DMS53 (cell line): ENCODE results near the gene HOXB7.

Experiments used
- DNase-seq: peaks from one replicate; lab custom pipeline; 2025; lab: John Stamatoyannopoulos, UW

Gene HOXB7

DNA sequence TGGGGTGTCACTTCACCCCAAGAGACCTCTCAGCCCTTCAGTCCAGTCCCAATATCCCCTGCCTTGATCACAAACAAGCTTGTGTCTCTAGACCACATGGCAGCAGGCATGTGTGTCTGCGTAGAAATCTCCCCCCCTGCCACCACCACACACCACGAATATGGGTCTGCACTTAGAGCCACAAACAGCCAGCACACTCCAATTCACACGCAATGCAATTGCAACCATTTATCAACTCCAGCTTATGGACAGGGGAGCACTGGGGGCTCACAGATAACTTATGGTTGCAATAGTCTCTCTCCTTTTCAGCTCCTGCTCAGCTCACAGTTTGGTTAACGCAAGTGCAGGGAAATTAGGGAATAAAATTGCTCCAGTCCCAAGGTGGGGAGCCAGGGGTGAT, 12.8 kb upstream of the HOXB7 start:
- no peak for DNase-seq

DNA sequence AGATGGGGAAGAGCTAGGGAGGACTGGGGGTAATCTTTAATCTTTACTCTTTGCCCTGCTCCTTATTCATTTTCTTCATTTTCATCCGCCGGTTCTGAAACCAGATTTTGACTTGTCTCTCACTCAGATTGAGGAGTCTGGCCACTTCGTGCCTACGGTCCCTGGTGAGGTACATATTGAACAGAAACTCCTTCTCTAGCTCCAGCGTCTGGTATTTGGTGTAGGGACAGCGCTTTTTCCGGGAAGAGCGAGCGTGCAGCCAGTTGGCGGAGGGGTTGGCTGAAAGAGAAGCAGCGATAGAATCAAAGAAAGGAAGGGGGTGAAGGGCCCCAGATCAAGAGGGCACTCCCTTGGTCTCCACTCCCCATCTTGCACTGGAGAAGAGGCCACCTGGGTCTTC, 12.0 kb upstream of the HOXB7 start:
- no peak for DNase-seq

DNA sequence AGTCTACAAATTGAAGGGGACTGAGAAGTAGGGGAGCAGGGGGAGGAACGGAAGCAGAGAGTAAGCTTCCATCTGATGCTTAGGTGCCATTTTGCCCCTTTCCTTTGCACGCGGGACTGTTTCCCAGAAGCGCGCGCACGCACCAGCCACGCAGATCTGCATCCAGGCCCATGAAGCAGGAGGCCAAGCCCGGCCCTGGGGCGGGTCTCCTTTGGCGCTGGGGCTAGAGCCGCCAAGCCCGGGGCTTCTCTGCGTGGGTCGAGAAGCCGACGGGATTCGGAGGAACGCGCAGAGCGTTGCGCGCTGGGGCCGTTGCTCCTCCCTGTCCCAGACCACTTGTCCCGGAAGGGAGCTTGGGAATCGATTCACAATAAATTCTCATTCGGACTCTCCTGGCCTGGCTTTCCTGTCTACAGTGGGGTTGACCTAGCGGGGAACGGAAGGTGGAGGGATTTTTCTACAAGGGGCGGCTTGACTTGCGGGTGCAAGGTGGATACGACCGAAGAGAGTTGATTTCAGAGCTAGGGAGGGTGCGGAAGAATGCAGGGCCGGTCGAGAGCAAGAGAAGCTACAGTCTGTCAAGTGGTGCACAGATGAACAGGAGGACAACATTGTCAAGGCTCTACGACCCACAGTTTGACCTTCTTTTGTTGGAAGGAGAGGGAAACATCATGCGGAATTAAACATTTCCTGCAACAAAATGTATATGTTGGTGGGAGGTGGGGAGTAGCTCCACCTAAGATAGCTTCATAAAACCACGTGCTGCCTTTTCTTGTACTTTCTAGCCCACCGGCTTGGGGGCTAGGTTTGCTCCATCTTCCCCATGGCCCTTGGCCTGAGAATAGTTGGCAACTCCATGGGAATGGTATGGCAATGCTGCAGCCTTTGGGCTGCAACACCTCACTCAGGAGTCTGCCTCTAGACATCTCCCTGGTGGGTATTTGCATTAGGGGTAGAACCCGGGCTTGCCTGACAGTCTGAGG, 10.9 kb upstream of the HOXB7 start:
- no peak for DNase-seq

DNA sequence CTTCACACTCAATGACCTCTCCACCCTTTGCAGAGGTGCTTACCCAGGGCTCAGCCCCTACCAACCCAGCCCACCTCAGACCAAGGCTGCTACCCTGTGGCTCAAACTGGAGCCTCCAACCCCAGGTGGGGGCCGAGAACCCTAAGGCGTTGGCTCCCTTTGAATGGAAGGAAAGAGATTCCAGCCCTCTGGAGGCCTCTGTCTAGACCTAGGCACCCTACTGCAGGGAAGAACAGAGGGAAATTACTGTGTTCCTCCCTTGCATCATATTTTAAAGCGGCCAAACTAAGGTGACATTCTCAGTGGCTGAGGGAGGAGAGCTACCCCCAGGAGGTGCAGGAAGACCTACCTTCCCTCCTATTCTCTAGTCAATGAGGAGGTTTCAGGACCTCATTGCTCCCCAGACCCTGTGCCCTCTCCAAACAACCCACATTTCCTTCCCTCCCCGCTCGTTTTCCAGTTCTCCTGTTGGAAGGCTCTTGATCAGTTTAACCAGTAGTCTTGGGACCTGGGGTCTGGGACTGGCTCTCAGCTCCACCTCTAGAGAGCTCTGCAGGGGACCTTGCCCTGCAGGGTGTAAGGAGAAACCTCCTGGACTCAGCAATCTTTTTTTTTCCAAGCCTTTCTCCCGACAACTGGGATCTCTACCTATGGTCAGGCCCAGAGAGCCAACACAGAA, 9.8 kb upstream of the HOXB7 start:
- no peak for DNase-seq

DNA sequence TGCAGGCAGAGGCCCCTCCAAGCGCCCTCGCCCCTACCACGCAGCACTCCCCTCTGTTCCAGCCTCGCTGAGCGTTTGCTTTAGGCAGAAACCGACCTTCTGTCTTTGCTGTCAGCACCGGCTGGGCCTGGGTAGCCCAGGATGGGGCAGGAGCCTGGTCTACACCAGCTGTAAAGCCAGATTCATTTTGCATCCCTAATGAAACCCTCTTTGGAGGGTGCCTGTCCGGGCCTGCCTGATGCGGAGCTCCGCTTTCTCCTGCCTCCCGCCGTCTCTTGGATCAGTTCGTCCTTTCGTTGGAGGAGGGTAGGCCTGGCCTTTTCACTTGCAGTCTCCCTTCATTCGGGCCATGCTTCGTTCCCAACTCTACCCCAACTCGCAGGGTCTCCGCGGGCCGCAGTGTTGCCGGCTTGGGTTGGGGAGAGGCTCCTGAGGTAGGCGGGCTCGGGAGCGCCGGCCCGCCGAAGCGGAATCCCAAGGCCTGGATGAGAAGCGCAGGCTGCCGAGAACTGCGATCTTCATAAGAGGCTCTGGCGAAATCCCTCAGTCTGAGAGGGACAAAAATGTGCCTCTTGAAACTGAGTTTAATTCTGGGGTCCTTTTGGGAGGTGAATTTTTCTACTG, 9.1 kb upstream of the HOXB7 start:
- DNase-seq, result no peak

DNA sequence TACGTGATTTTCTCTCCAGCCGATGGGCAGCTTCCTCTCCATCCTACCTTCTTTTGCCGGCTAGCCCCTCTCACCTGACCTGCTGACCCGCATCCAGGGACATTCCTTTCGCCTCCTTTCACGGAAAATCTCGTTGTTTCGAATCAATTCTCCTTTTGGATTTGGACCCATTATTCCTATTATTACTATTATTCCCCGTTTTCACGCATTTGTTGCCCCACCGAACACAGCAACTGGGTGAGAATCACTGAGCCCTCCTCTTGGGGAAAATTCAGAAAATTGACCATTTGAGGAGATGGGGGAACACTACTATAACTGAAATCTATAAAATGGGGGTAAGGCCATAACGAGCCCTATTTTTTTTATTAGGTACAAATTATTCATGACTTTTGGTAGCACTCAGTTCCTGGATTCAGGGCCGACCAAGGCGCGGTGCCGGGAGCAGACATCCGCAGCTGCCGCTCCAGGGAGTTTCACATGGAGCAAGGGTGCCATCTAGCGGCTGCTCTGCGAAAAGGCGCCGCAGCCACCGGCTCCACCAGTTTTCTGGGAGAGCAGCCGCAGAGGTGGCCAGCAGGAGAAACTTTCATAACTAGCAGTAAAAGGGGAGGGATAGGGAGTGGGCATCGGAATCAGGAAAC, 7.6 kb upstream of the HOXB7 start:
- peak; percentile 90 for DNase-seq

DNA sequence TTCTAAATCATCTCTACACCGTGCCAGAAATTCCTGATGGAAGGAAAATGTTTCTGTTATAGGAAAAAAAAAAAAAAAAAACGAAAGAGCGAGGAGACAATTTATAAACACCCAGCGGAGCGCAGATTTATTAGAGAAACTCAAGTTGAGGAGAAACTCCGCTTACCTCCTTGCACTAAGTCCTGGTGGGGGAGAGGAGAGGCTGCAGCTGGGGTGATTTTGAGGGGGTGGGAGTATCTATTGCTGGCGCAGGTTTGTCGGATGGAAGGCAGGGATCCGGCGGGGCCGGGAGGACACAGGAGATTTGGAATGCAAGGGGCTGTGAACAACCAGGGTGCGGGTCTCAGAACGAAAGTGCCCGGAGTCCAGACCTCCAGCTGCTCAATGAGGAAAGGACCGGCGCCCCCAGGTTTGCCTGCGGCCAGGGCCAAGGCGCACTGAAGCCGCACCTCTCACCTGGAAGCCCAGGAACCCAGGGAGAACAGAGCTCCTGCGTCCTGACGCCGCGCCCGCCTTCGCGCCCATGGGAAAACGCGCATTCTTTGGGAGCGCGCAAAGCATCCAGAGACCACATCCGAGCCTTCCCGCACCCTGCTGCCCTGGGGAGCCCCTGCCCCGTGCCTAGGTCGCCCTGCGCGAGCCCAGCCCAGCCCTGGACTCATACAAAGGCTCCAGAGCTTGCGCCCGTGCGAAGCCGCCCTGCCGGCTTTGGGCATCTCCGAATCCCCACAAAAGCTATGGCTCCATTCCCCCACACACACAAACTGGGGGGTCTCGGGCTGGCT, 6.8 kb upstream of the HOXB7 start:
- DNase-seq, result no peak

DNA sequence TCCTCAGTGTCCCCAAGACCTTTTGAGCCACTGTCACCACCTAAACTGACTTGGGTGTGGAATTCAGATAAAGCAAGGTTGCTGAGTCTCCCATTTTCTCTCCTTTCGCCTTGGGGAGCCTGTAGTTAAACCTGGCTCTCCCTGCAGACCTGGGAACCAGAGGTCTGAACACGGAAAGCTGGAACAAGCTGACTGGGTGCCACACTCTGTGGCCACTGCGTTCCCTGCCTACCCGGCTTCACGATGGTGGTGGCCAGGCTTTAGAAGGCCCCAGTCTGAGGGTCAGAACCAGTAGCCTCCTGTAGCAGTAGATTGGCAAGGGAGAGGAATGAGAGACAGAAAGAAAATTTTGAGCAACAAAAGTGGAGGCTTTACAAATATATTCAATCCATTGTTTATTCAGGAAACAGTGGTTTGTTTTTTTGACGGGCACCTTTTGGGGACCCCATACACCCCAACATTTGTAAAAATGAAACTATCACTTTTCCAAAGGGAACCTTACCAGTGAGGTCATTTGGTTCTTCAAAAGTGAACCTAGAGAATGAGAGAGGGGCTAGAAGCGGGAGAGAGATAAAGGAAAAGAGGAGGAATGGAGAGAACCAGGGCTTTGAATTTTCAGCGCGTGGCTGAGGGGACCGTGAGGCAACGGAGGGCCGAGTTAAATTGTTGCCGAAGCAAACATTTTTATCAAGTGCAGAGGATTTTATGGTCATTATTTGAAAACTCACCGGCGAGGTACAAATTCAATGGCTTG, 6.1 kb upstream of the HOXB7 start:
- DNase-seq, result peak; percentile 37

DNA sequence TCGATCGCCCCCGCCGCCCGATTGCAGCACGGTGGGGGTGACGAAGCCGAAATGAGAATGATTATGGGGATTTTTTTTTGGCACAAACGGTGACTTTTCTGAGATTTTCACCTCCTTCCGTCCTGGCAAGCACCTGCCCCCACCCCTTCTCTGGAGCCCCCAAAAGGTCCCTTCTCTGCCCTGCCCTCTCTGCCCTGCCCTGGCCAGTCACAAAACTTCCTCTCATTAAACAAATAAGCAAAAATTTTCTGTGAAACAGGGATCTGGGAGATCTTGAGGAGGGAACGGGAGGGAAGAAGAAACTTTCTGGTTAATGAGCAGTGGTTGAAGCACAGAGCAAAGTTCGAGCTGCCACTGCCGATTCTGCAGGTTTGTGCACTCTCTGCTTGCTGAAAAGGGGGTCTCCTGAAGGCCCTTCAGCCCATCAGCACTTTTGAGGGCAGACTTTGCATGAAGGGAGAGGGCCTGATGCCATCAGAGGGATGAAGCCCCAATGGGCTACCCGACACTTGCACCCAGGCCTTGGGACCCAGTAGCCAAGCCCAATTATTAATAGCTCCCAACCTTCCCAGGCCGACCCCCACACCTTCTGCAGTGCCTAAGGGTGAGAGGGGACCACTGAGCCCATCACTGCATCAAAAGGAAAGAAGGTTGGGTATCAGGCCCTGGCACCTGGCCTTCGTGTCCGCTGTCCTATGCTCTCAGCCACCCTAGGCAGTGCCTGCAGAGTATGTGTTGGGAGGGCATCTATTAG, 5.3 kb upstream of the HOXB7 start:
- no peak for DNase-seq

DNA sequence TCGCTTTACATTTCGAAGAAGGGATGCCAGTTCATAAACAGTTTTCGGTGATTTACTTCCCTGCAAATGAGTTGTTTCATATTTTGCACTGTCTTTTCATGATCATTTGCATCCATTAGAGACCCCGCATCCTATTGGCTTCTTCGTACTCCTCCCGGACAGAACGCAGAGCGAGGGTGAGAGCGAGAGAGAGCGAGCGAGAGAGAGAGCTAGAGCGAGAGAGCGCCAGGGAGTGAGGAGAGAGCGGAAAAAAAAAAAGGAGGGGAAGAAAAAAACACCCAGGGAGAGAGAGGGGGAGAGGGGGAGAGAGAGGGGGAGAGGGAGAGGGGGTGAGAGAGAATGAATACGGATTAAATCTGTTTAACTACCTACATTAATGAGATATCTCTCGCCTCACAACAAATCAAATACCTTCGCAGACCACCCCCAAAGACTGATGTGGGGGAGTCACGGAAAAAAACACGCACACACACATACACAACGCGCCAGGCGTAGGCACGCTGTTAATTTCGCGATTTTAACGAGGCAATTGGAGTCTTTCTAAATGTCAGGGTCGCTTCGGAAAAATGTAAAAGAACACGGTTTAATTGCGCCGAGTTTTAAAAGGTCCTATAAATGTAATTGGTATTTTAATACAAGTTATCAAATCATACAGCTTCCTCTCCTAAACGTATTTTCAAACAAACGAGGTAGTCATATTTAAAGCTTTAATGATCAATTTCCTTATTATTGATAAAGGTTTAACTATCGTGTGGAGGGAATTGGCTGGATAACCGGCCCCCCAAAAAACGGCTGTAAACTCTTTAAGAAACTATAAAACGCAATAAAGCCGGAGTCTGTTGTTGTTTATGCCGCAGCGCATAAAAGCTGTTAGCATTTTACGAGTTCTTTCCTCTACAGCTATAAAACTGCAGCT, 4.5 kb upstream of the HOXB7 start, which contains the start of gene HOXB8:
Gene HOXB8 (minus strand): TSS at position 246 of the 916 bp plus-strand sequence. CDS start 588 bp downstream, outside the sequence.
- no peak for DNase-seq

DNA sequence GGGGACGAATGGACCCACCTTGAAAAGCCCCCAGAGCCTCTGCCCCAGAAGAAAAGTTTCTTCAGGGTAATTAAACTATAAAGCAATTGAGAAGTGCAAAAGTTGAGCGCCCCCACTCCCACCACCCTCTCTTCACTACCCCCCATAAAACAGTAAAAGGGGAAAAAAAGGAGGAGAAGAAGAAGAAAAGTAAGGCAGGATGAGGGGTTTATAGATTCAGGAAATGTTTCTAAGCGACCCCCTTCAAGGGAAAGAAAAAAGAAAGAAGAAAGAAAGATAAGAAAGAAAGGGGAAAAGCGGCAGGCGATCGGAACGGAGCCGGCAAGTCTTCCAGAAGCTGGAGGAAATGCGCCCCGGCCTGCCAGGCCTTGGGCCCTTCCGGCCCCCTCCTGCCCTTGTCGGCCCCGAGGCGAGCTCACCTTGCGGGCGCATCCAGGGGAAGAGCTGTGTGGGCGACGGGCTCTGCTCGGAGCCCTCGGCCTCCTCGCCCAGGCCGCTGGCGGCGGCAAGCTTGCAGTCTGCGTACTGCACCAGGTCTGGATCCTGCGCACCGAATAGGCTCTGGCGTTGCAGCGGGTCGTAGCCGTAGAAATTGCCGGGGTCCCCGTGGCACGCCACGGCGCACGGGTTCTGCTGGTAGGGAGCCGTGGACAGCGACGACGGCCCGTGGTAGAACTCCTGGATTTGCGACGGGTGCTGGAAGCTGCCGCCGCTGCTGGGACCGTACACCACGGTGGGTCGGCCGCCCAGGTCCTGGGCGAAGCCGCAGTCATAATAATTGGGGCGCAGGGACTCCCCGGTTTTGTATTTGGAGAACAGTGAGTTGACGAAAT, 3.3 kb upstream of the HOXB7 start:
- no peak for DNase-seq

DNA sequence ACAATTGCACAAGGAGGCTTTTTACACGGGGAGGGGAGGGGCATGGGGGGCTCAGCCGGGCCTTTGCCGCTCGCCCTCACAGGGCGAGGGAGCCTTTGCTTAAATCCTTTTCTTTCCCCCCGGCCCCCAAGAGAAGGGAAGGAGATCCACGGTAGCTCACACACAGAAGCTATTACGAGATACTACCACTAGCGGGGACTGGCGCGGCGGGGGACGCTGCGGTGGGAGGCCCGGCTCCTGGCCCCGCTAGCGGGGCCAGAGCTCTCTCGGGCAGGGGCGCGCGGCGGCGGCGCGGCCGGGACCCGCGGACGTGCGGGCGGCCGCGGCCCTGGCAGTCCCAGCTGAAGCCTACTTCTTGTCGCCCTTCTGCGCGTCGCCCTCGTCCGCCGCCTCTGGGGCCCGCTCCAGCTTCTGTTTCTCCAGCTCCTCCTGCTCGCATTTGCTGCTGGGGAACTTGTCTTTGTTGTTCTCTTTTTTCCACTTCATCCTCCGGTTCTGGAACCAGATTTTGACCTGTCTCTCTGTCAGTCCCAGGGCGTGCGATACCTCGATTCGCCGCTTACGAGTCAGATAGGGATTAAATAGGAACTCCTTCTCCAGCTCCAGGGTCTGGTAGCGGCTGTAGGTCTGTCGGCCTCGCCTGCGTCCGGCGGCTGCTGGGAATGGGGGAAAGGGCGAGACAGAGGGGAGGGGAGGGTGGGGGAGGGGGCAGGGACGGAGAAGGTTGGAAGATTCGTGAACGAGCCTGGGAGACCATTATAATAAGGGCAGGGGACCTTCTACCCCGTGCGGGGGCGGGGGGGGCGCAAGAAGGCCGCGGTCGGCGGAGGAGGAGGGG, 2.3 kb upstream of the HOXB7 start:
- peak; percentile 64 for DNase-seq

DNA sequence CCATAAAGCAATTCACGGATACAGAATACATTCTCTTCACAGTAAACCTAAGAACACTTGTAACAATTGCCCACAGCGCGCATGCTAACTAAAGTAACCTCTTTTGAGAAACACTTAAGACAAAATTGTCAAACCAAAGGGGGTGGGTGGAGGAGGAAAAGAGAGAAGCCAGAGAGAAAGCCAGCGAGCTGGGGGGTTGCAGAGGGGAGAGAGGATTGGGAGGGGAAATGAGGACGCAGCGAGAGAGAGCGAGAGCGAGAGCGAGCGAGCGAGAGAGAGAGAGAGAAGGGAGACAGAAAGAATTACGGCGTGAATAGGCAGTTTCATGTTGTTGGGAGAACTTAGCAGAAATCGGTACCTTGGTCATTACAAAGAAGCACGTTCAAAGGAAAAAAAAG, 1.6 kb upstream of the HOXB7 start:
- DNase-seq, result peak; percentile 61

DNA sequence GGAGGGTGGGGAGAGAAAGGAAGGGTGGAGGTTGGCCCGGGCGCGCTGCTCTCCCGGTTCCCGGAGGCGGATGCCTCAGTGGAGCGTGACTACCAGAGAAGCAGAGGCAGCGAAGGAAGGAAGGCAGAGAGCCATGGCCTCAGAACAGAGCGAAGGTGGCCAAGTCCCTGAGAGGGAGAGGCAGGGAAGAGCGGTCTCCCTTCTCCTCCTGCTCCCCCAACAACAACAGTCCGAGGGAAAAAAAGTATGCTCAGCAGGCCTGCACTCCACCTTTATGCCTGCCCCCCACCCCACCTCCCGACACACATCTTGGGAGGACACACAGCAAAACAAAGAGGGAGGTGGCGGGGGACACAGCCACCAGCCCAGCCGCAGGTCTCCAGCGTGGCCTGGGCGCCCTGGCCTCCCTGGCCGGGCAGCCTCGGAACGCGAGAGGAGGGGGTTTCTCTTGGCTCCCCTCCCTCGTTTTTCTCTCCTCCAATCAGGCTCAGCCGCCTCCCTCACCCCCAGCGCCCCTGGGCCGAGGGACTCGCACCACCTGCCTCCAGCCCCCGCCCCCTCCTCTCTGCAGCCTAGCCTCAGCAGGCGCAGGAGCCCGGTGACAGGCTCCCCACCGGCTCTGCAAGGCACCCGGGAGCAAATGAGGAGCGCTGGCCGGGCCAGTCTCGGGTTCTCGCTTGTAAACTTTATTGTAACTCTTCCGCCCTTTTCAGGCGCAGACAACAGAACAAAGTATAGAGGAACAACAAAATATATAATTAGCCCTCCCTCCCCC, 1.1 kb upstream of the HOXB7 start:
- peak; percentile 53 for DNase-seq

DNA sequence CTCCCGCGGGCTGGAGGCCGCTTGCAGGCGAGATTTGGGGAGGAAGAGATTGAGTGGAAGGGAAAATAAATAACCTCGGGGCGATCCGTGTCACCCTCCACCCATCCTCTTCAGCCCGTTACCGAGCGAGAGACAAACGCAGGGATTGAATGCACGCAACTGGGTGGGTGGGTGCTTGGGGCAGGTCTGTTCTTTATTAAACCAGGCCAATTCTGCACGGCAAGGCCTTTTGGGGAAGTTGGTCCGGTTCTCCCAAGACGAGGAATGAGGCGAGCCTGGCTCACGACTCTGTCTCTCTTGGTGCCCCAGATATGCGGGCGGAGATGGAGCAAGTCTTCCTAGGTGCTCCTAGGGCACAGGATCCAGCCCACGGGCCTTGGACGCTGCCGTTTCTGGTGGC, 396 bp upstream of the HOXB7 start:
- DNase-seq, result peak; percentile 45

DNA sequence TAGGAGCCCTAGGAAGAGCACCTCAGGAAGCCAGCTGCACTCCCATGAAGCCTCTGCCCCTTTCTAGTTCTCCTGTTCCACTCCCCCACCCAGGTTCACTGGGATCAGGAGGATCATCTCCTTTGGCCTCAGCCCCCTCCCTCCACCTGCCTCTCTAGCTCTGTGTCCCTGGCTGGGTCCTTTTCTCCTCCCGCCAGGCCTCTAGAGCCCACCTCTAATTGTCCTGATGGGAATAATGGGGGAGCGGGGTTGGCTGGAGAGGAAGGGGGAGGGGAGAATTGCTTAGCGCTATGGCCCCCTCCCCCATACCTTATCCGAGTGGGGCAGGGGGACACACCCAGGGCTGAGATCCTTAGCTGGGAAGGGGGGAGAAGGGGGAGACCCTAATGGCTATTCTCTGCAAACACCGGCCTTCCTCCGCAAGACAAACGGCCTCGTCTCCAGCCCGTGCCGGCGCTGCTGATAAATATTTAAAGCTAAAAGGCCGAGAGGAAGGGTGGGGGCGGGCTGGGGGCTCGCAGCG, 997 bp downstream of the HOXB7 start:
- DNase-seq, result no peak
